GM23338 (cell line): Measurements from ENCODE around the gene TBC1D5. TPM values are rescaled to one million over a fixed set of nuclear protein-coding genes. Genes with fewer than 3 reads are reported as not detected.

Experiments used
- ATAC-seq: fragments of 200-7000 bp; cut with Tn5 transposase; 3 replicates; pipeline ENCODE4 v1.9.1; 2020
- DNase-seq: peaks from one replicate; pipeline ENCODE4 v3.0.0-alpha.2; 2015; ENCODE audit warnings: low spot score
- H2AFZ ChIP-seq: fragments of 200-600 bp; sonication (generic); 2 replicates; pipeline ENCODE4 v1.8.0; 2016; ENCODE audit warnings: antibody characterized with exemption, mild to moderate bottlenecking, moderate library complexity
- H3F3A ChIP-seq: fragments of 200-600 bp; sonication (generic); replicated peaks from 2 replicates; pipeline ENCODE4 v1.8.0; 2017; ENCODE audit warnings: antibody characterized with exemption, mixed run types, low read depth
- H3K27ac ChIP-seq: fragments of 200-600 bp; sonication (generic); 2 replicates; pipeline ENCODE4 v1.6.1; 2016; ENCODE audit warnings: low read depth
- H3K27me3 ChIP-seq: fragments of 200-600 bp; sonication (generic); 2 replicates; pipeline ENCODE4 v1.8.0; 2016; ENCODE audit warnings: mild to moderate bottlenecking, mixed run types, moderate library complexity; ENCODE audit not compliant: insufficient read depth
- H3K36me3 ChIP-seq: fragments of 200-600 bp; sonication (generic); 2 replicates; pipeline ENCODE4 v1.8.0; 2016; ENCODE audit warnings: mild to moderate bottlenecking; ENCODE audit not compliant: insufficient read depth
- H3K4me1 ChIP-seq: fragments of 200-600 bp; sonication (generic); 2 replicates; pipeline ENCODE4 v1.8.0; 2016; ENCODE audit warnings: mild to moderate bottlenecking, moderate library complexity; ENCODE audit not compliant: insufficient read depth
- H3K4me2 ChIP-seq: fragments of 200-600 bp; sonication (generic); 2 replicates; pipeline ENCODE4 v1.7.1; 2017; ENCODE audit warnings: mixed run types
- H3K4me3 ChIP-seq: fragments of 200-600 bp; sonication (generic); 2 replicates; pipeline ENCODE4 v1.6.1; 2016; ENCODE audit warnings: mixed run types
- H3K79me2 ChIP-seq: fragments of 200-600 bp; sonication (generic); replicated peaks from 2 replicates; pipeline ENCODE4 v1.8.0; 2017; ENCODE audit warnings: mild to moderate bottlenecking; ENCODE audit not compliant: insufficient read depth
- H3K9me2 ChIP-seq: fragments of 200-600 bp; sonication (generic); 2 replicates; pipeline ENCODE4 v1.8.0; 2017; ENCODE audit not compliant: insufficient read depth
- H4K20me1 ChIP-seq: fragments of 200-600 bp; sonication (generic); replicated peaks from 2 replicates; pipeline ENCODE4 v1.8.0; 2017; ENCODE audit warnings: mild to moderate bottlenecking; ENCODE audit not compliant: insufficient read depth
- H3K27ac Mint-ChIP-seq: 2 replicates; pipeline ENCODE4 v1.8.0; 2020; ENCODE audit warnings: inconsistent platforms, mild to moderate bottlenecking, moderate library complexity, mixed read lengths
- H3K27me3 Mint-ChIP-seq: 3 replicates; pipeline ENCODE4 v1.8.0; 2022; ENCODE audit warnings: low read depth, mild to moderate bottlenecking, moderate library complexity, mixed read lengths, inconsistent platforms; ENCODE audit not compliant: insufficient read depth, poor library complexity
- H3K36me3 Mint-ChIP-seq: 3 replicates; pipeline ENCODE4 v1.8.0; 2021; ENCODE audit warnings: low read depth, mild to moderate bottlenecking, inconsistent platforms, moderate library complexity, mixed read lengths
- H3K4me1 Mint-ChIP-seq: 3 replicates; pipeline ENCODE4 v1.8.0; 2020; ENCODE audit warnings: mild to moderate bottlenecking, inconsistent platforms, mixed read lengths
- H3K4me3 Mint-ChIP-seq: 3 replicates; pipeline ENCODE4 v1.8.0; 2021; ENCODE audit warnings: moderate library complexity, mild to moderate bottlenecking, inconsistent platforms, mixed read lengths
- H3K9me3 Mint-ChIP-seq: 3 replicates; pipeline ENCODE4 v1.8.0; 2020; ENCODE audit warnings: moderate library complexity, mild to moderate bottlenecking, inconsistent platforms, mixed read lengths
- CREB1 ChIP-seq: fragments of 250-450 bp; sonication (Bioruptor Pico); IDR thresholded peaks from 2 replicates; pipeline ENCODE4 v1.5.0; 2020; ENCODE audit warnings: low read depth, mild to moderate bottlenecking, moderate library complexity
- ETS1 ChIP-seq: IDR thresholded peaks from 2 replicates; pipeline ENCODE4 v1.6.1; 2016; ENCODE audit warnings: antibody characterized with exemption
- EZH2 ChIP-seq: fragments of 200-600 bp; sonication (generic); IDR thresholded peaks from one replicate; pipeline ENCODE4 v1.8.0; 2017; ENCODE audit warnings: antibody characterized with exemption, mild to moderate bottlenecking, low read depth; ENCODE audit not compliant: unreplicated experiment
- EZH2phosphoT487 ChIP-seq: fragments of 200-600 bp; sonication (generic); IDR thresholded peaks from one replicate; pipeline ENCODE4 v1.8.1; 2018; ENCODE audit warnings: antibody characterized with exemption; ENCODE audit not compliant: unreplicated experiment
- JUNB ChIP-seq: IDR thresholded peaks from one replicate; pipeline ENCODE4 v1.6.1; 2016; ENCODE audit warnings: antibody characterized with exemption; ENCODE audit not compliant: unreplicated experiment
- NANOG ChIP-seq: IDR thresholded peaks from 2 replicates; pipeline ENCODE4 v1.6.1; 2016; ENCODE audit warnings: antibody characterized with exemption, borderline replicate concordance
- POLR2AphosphoS5 ChIP-seq: IDR thresholded peaks from 2 replicates; pipeline ENCODE4 v1.6.1; 2016; ENCODE audit warnings: antibody characterized with exemption, low read depth
- STAT1 ChIP-seq: IDR thresholded peaks from one replicate; pipeline ENCODE4 v1.6.1; 2016; ENCODE audit warnings: antibody characterized with exemption; ENCODE audit not compliant: unreplicated experiment
- ZNF114 ChIP-seq: fragments of 250-450 bp; sonication (Bioruptor Pico); IDR thresholded peaks from 2 replicates; pipeline ENCODE4 v1.5.0; 2020; ENCODE audit warnings: mild to moderate bottlenecking, moderate library complexity
- ZNF331 ChIP-seq: fragments of 250-450 bp; sonication (Bioruptor Pico); IDR thresholded peaks from 2 replicates; pipeline ENCODE4 v1.5.0; 2020; ENCODE audit warnings: low read depth, mild to moderate bottlenecking, moderate library complexity
- polyA plus RNA-seq: library from polyadenylated mRNA; unstranded; fragments of >200 nt; fragmentation: Nextera tagmentation; extraction: Ambion mirVana; gene quantifications from 2 replicates; pipeline ENCODE4 v1.2.1, GENCODE V29; 2016
- total RNA-seq: library from RNA; depleted of rRNA; stranded (reverse); fragments of >200 nt; shearing (Covaris generic); gene quantifications from 2 replicates; pipeline ENCODE4 v1.2.3, GENCODE V29; 2014
- TF ChIP-seq, protein P1 (sequence below): IDR thresholded peaks from one replicate; pipeline ENCODE4 v1.6.1; 2018; ENCODE audit warnings: antibody characterized with exemption; ENCODE audit not compliant: unreplicated experiment
- TF ChIP-seq, protein P2 (sequence below), 2 experiments: fragments of 200-600 bp in 1 of 2; sonication (generic) in 1 of 2; conservative IDR thresholded peaks; 2 replicates each; pipeline versions ENCODE4 v1.5.1 to v1.6.1; 2016 to 2017; ENCODE audit warnings: antibody characterized with exemption in 2 of 2, low read depth in 2 of 2, mild to moderate bottlenecking in 2 of 2, moderate library complexity in 1 of 2
- TF ChIP-seq, protein P3 (sequence below): fragments of 250-450 bp; sonication (Bioruptor Pico); IDR thresholded peaks from 2 replicates; pipeline ENCODE4 v1.5.0; 2020; ENCODE audit warnings: mild to moderate bottlenecking, moderate library complexity

The TBC1D5 gene
- total and polyA plus RNA-seq, 2 experiments from 2014 or later, result 21.8 to 48.1 TPM

- Mint-ChIP-seq H3K36me3 (no peaks in the 10 kb centered on the region), H3K9me3 (no peaks in the 10 kb centered on the region; the same call in 2 of the 3 replicates), H3K27me3 (no peaks in the 10 kb centered on the region), H3K27ac (no peak overlapping the region), H3K4me1 (no peaks in the 10 kb centered on the region), H3K4me3 (no peak overlapping the region)
- H2AFZ ChIP-seq, result no peak overlapping the region
- DNase-seq, result no peak
- no peak for ATAC-seq
- 0 out of 2 replicates have a peak, but pooled peaks cover 4% of the 10 kb centered on the region for H3K9me2 ChIP-seq
- no peak for TF ChIP-seq ZNF331 (CRISPR knock-in tag)
- no peak for TF ChIP-seq NANOG
- no peak for TF ChIP-seq JUNB
- no peak for TF ChIP-seq CREB1 (CRISPR knock-in tag)
- TF ChIP-seq, protein P1, sequence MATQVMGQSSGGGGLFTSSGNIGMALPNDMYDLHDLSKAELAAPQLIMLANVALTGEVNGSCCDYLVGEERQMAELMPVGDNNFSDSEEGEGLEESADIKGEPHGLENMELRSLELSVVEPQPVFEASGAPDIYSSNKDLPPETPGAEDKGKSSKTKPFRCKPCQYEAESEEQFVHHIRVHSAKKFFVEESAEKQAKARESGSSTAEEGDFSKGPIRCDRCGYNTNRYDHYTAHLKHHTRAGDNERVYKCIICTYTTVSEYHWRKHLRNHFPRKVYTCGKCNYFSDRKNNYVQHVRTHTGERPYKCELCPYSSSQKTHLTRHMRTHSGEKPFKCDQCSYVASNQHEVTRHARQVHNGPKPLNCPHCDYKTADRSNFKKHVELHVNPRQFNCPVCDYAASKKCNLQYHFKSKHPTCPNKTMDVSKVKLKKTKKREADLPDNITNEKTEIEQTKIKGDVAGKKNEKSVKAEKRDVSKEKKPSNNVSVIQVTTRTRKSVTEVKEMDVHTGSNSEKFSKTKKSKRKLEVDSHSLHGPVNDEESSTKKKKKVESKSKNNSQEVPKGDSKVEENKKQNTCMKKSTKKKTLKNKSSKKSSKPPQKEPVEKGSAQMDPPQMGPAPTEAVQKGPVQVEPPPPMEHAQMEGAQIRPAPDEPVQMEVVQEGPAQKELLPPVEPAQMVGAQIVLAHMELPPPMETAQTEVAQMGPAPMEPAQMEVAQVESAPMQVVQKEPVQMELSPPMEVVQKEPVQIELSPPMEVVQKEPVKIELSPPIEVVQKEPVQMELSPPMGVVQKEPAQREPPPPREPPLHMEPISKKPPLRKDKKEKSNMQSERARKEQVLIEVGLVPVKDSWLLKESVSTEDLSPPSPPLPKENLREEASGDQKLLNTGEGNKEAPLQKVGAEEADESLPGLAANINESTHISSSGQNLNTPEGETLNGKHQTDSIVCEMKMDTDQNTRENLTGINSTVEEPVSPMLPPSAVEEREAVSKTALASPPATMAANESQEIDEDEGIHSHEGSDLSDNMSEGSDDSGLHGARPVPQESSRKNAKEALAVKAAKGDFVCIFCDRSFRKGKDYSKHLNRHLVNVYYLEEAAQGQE, result no peak
- no peak for TF ChIP-seq ZNF114 (CRISPR knock-in tag)
- TF ChIP-seq, protein P2, sequence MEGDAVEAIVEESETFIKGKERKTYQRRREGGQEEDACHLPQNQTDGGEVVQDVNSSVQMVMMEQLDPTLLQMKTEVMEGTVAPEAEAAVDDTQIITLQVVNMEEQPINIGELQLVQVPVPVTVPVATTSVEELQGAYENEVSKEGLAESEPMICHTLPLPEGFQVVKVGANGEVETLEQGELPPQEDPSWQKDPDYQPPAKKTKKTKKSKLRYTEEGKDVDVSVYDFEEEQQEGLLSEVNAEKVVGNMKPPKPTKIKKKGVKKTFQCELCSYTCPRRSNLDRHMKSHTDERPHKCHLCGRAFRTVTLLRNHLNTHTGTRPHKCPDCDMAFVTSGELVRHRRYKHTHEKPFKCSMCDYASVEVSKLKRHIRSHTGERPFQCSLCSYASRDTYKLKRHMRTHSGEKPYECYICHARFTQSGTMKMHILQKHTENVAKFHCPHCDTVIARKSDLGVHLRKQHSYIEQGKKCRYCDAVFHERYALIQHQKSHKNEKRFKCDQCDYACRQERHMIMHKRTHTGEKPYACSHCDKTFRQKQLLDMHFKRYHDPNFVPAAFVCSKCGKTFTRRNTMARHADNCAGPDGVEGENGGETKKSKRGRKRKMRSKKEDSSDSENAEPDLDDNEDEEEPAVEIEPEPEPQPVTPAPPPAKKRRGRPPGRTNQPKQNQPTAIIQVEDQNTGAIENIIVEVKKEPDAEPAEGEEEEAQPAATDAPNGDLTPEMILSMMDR (conservative IDR thresholded peaks at IDR 0.05; ENCODE audit: low read depth in 2 of 2), result no peak
- no peak for TF ChIP-seq ETS1
- no peak for TF ChIP-seq EZH2phosphoT487
- no peak for TF ChIP-seq EZH2
- TF ChIP-seq STAT1, result no peak
- no peak for TF ChIP-seq POLR2AphosphoS5
- TF ChIP-seq, protein P3, sequence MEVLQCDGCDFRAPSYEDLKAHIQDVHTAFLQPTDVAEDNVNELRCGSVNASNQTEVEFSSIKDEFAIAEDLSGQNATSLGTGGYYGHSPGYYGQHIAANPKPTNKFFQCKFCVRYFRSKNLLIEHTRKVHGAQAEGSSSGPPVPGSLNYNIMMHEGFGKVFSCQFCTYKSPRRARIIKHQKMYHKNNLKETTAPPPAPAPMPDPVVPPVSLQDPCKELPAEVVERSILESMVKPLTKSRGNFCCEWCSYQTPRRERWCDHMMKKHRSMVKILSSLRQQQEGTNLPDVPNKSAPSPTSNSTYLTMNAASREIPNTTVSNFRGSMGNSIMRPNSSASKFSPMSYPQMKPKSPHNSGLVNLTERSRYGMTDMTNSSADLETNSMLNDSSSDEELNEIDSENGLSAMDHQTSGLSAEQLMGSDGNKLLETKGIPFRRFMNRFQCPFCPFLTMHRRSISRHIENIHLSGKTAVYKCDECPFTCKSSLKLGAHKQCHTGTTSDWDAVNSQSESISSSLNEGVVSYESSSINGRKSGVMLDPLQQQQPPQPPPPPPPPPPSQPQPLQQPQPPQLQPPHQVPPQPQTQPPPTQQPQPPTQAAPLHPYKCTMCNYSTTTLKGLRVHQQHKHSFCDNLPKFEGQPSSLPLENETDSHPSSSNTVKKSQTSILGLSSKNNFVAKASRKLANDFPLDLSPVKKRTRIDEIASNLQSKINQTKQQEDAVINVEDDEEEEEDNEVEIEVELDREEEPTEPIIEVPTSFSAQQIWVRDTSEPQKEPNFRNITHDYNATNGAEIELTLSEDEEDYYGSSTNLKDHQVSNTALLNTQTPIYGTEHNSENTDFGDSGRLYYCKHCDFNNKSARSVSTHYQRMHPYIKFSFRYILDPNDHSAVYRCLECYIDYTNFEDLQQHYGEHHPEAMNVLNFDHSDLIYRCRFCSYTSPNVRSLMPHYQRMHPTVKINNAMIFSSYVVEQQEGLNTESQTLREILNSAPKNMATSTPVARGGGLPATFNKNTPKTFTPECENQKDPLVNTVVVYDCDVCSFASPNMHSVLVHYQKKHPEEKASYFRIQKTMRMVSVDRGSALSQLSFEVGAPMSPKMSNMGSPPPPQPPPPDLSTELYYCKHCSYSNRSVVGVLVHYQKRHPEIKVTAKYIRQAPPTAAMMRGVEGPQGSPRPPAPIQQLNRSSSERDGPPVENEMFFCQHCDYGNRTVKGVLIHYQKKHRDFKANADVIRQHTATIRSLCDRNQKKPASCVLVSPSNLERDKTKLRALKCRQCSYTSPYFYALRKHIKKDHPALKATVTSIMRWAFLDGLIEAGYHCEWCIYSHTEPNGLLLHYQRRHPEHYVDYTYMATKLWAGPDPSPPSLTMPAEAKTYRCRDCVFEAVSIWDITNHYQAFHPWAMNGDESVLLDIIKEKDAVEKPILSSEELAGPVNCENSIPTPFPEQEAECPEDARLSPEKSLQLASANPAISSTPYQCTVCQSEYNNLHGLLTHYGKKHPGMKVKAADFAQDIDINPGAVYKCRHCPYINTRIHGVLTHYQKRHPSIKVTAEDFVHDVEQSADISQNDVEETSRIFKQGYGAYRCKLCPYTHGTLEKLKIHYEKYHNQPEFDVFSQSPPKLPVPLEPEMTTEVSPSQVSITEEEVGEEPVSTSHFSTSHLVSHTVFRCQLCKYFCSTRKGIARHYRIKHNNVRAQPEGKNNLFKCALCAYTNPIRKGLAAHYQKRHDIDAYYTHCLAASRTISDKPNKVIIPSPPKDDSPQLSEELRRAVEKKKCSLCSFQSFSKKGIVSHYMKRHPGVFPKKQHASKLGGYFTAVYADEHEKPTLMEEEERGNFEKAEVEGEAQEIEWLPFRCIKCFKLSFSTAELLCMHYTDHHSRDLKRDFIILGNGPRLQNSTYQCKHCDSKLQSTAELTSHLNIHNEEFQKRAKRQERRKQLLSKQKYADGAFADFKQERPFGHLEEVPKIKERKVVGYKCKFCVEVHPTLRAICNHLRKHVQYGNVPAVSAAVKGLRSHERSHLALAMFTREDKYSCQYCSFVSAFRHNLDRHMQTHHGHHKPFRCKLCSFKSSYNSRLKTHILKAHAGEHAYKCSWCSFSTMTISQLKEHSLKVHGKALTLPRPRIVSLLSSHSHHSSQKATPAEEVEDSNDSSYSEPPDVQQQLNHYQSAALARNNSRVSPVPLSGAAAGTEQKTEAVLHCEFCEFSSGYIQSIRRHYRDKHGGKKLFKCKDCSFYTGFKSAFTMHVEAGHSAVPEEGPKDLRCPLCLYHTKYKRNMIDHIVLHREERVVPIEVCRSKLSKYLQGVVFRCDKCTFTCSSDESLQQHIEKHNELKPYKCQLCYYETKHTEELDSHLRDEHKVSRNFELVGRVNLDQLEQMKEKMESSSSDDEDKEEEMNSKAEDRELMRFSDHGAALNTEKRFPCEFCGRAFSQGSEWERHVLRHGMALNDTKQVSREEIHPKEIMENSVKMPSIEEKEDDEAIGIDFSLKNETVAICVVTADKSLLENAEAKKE (CRISPR knock-in tag), result no peak
- no peaks in the 10 kb centered on the region for H3F3A ChIP-seq
- no peak overlapping the region for H3K4me2 ChIP-seq
- no peak overlapping the region for H3K27ac ChIP-seq
- no peaks in the 10 kb centered on the region for H3K4me1 ChIP-seq
- H3K27me3 ChIP-seq, result no peaks in the 10 kb centered on the region
- no peaks in the 10 kb centered on the region for H3K79me2 ChIP-seq
- no peak overlapping the region for H3K4me3 ChIP-seq
- no peaks in the 10 kb centered on the region for H3K36me3 ChIP-seq
- no peaks in the 10 kb centered on the region for H4K20me1 ChIP-seq
Observed at GRCh38 chr3:17782751-17783150, 40.3 kb upstream of the TBC1D5 start.
